A549 treated with Hydrocortisone at 1 μM for 4 hours (cell line): ENCODE measurements around the gene CYTL1. TPM values are rescaled to one million over a fixed set of nuclear protein-coding genes. Genes with fewer than 3 reads are reported as not detected.

Source experiments
- total RNA-seq: library from RNA; stranded (reverse); fragments of 200-300 nt; extraction: Qiagen RNA extraction; gene quantifications from 5 replicates; pipeline ENCODE4 v1.2.3, GENCODE V29; 2022

CYTL1 gene, protein sequence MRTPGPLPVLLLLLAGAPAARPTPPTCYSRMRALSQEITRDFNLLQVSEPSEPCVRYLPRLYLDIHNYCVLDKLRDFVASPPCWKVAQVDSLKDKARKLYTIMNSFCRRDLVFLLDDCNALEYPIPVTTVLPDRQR
- not detected in 5 replicates for total RNA-seq

DNA sequence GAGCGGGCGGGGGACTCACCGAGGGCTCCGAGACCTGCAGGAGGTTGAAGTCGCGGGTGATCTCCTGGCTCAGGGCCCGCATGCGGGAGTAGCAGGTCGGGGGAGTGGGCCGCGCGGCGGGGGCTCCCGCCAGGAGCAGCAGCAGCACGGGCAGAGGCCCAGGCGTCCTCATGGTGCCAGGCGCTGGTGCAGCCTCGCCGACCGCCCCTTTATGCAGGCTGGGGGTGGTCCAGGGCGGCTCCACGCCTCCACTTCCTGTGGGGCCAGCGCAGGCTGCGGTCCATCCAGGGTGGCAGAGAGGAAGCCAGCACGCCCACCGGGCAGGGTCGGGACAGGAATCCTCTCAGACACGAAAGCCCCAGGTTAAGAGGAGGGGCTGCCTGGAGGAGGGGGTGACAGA, at the start of gene CYTL1:
Gene CYTL1, minus strand, starts transcription at position 185 of the 400 bp plus-strand sequence. Its CDS starts 13 bp downstream, at position 172.

DNA sequence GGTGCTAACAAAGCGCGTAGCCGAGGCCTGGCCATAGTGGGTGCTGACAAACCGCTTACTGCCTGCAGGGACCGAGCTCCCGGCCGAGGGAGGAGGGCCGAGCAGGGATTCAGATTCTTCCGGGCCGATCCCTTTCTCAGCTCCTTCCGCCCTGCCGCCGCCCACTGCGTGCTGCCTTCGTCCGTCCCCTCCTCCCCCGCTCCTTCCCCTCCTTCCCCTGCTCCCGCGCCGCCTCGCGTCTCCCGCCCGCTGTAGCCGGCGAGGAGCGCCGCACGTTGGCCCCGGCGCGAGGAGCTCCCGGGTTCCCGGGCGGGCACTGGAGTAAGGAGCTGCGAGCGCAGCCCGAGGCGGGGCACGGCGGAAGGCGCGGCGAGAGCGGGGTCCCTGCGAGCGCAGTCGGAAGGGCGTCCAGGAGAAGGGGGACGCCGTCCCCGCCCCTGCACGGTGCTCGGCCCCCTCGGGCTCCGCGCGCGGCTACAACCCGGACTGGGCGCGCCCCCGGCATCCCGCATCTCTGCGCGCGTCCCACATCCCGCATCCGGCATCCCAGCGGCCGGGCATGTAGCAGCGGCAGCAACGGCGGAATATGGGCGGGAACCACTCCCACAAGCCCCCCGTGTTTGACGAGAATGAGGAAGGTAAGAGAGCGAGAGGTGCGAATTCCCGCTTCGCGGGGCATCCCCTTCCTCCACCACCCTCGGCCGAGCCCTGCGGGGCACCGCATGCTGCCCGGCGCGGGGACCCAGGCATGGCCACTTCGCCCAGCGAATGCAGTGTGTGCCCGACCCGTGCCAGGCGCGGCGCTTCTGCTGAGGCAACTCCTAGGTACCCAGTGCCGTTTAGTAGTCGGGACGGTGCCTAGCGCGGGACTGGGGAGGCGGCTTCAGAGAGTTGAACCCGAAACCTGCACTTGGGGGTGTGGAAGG, 32.3 kb upstream of the CYTL1 start, which contains the start of gene STK32B:
Gene STK32B, plus strand, starts transcription at position 203 of the 926 bp plus-strand sequence.

Other genes starting within 250 kb of the CYTL1 start
- gene MSX1, start 159.8 kb downstream of the CYTL1 start, total RNA-seq: 5.3 to 8.9 TPM (median 8.6 TPM) in 5 replicates
- gene STK32B, start 32.0 kb upstream of the CYTL1 start, total RNA-seq: 14.8 to 18.1 TPM (median 15.5 TPM) in 5 replicates